NK-92 (cell line): Measurements from ENCODE around the gene NFXL1.

Experiments used
- DNase-seq: peaks from one replicate; lab custom pipeline; 2025; ENCODE audit not compliant: unreplicated experiment; lab: John Stamatoyannopoulos, UW

NFXL1 gene

DNA sequence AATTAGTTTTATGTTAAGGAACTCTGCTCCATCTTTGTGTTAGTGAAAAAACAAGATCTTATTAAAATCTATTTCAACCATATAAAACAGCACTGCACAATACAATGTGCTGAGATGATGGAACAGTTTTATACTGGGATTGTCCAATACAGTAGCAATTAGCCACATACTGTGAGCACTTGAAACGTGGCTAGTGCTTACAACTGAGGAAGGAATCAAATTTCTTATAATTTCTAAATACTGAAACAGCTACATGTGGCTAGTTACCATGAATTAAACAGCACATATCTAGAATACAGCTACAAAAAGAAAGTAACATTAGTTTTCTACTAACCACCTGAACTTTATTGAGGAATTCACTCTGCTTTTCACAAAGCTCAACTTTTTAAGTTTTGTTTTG, 14.7 kb downstream of the NFXL1 start:
- no peak for DNase-seq

GRCh38 chr4:47891928-47892327, 22.5 kb downstream of the NFXL1 start:
- DNase-seq, result no peak

- no peak for DNase-seq
Observed at GRCh38 chr4:47882228-47882627, 32.2 kb downstream of the NFXL1 start.

DNA sequence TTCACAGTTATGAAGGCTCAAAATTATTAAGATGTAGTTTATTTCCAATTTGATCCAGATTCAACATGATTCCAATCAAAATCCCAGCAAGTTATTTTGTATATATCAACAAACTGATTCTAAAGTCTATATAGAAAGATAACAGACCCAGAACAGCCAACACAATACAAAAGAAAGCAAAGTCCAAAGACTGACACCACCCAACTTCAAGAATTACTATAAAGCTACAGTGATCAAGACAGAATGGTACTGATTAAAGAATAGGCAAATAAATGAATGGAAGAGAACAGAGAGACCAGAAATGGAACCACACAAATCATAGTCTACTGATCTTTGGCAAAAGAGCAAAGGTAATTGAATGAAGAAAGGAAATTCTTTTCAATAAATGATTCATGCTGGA, 34.9 kb downstream of the NFXL1 start:
- DNase-seq, result no peak

GRCh38 chr4:47876784-47877546, 37.4 kb downstream of the NFXL1 start:
- DNase-seq, result no peak

DNA sequence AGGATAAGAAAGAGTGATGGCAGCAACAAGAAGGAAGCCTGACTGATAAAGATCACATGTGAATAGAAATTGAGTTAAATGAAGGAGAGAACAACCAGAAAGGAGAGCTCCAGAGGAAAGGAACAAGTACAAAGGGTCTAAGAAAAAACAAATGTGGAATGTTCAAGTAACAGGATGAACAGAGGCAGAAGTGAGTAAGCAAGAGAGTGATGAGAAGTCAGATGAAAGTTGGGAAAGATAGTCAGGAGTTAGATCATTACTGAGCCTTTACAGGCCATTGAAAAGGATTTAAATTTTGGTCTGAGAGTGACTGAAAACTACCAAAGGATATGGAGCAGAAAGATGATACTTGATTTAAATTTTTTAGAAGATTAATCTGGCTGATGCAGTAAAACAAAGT, 38.1 kb downstream of the NFXL1 start:
- DNase-seq, result no peak

DNA sequence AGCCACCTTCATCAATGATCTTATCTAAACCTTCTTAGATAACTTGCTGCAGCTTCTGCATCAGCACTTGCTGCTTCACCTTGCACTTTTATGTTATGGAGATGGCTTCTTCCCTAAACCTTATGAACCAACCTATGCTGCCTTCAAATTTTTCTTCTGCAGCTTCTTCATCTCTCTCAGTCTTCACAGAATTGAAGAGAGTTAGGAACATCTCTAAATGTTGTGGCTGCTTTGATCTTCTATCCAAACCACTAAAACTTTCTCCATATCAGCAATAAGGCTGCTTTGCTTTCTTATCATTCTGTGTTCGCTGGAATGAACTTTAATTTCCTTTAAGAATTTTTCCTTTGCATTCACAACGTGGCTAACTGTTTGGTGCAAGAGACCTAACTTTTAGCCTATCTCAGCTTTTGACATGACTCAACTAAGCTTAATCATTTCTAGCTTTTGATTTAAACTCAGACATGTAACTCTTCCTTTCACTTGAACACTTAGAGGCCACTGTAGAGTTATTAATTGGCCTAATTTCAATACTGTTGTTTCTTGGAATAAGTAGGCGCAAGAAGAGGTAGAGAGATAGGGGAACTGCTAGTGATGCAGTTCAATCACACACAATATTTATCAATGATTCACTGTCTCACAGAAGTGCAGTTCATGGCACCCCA, 40.4 kb downstream of the NFXL1 start:
- no peak for DNase-seq

GRCh38 chr4:47863486-47863885, 50.9 kb downstream of the NFXL1 start:
- DNase-seq, result no peak

DNA sequence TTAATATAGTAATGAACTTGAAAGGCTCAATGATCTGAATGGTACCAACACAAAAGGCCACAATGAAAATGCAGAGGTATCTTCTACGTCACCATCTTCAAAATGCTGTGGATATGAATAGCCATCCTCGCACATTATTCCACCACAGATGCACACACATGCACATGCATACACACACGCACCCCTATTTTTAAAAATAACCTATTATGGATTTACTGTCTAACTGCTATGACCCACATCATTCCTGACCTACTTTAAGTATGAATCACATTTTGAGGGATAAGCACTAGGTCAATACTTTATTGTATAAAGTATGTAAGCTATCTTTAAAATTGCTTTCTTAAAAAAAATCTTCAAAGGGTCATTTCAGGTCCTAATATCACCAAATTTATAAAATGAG, 52.1 kb downstream of the NFXL1 start:
- no peak for DNase-seq

DNA sequence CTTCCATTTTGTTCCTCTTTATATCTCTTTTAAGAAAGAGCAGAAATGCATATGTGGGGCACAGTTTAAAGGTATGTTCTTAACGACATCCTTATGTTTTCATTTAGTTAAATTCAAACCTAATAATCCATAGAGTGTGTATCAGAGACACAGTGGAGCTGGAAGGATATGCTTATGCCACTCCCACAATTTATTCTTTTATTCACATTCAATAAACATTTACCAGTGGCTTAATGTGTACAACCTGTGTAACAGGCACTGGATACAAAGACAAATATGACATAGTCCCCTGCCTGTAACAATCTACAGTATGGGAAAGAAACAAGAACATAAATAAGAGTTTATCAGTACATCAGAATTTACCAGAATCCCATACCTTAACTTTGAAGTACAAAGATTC, 54.1 kb downstream of the NFXL1 start:
- DNase-seq, result no peak

DNA sequence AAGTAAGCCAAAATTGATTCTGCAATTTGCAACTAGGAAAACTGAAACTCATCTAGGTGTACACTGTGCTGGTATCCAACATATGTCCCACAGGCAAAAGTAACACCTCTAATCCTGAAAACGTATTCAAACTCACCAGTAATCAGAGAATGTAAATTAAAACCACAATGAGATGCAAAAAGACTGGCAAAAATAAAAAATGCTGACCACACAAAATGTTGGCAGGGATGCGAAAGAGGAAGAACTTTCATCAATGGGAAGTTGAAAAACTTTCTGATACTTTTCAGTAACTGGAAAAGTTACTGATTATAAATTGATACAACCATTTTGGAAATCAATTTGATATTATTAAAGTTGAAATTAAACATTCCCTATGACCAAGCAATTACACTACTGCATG, 56.4 kb downstream of the NFXL1 start:
- no peak for DNase-seq

GRCh38 chr4:47856713-47857112, 57.7 kb downstream of the NFXL1 start:
- DNase-seq, result no peak

DNA sequence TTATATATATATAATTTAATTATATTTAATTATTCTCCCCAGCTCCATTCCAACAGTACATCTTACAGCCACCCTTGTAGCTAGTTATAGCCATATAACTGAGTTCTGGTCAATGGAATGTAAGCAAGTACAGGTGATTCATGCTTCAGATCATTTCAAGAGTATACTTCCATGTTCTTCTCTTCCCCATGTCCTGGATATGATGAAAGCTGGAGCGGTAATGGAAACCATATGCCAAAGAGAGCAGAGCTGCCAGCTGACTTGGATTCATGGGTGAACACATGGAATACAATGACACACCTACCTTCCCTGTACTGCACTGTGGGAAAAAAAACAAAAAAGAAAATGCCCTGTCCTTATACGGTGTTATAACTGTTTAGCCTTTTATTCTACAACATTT, 59.0 kb downstream of the NFXL1 start:
- DNase-seq, result no peak

DNA sequence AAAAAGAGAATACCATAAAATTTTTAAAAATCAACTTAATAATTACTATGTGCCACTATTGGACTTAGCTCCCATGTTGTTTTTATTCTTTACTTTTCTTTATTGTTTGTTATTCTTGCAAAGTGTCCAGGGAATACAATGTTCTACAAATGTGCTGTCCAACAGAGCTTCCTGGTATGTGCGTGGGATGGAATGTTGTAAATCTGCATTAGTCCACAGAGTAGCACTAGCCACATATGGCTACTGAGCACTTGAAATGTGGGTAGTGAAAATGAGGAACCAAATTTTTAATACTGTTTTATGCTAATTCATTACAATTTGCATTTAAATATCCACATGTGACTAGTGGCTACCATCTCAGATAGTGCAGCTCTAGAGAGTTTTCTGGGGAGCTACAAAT, 62.2 kb downstream of the NFXL1 start:
- DNase-seq, result no peak

GRCh38 chr4:47849466-47849865, 64.9 kb downstream of the NFXL1 start:
- DNase-seq, result no peak

- DNase-seq, result no peak
Observed at GRCh38 chr4:47848041-47848440, 66.3 kb downstream of the NFXL1 start.

DNA sequence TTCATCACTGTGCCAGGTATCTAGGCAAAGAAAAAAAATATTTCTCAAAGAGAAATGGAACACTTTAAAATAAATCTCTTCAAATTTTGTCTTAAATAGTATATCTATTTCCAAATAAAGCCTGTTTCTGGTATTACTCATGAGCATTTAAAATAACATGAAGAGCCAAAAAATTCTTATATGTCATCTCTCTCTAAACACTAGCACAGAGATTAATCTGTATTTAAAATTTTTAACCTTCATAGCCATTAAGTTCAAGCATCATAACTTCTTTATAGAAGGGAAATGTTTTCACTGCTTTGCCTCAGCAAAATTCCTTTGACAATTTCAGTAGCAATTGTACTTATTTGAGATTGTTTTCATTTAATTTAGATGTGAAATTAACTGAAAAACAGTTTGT, 71.4 kb downstream of the NFXL1 start:
- no peak for DNase-seq

DNA sequence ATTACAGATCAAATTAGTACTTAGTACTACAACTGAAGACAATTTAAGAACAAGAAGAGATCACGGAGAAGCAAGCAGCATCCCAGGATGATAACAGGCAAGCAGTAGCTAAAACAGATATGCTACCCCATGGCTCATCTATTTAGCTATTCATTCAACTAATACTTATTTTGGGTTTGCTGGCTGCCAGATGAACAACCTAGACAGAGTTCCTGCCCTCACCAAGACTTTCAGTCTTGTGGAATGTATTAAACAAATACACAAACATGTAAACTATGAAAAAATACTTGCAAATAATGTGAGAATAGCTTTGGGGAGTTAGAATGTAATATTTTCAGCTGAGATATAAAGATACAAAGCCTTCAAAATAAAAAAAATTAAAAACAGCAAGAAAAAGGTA, 74.1 kb downstream of the NFXL1 start:
- DNase-seq, result no peak

DNA sequence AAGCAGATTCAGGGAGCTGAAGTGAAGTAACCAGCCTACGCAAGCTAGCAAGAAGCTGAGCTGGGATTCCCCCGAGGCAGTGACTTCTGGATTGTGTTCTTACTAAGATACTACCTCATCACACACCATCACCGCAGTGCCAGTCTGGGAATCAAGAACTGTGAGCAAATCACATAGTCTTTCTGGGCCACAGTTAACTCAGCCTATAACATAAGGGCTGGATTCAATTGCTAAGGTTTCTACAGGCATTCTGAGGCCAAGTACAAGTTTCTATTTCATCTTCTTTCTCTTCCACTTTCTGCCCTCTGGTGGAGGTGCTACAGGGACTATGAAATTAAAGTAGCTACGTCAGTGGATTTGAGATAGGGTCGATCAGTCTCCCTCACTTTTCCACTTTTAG, 75.1 kb downstream of the NFXL1 start:
- no peak for DNase-seq

DNA sequence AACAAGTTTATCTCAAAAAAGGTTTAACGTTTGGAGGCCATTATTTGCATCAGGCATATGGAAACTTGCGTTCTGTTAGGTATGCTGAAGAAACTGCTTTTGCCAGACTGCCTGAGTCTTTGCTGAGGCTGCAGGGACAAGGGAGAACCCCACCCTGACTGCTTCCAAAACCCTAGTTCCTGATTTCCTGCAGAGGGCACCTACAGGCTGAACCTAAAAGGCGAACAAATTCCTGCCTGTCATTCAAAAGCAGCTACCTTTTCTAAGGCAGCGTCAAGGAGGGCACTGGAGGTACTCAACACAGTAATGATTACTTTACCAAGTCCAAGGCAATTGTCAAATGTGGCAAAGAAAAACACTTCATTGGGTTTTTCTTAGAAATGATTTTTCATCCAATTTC, 75.9 kb downstream of the NFXL1 start:
- no peak for DNase-seq

- no peak for DNase-seq
Observed at GRCh38 chr4:47837908-47838294, 76.5 kb downstream of the NFXL1 start, which contains the start of gene CORIN. TSS of gene CORIN (minus strand) at chr4:47838067. CDS start at chr4:47837949, 118 bp downstream.

- no peak for DNase-seq
Observed at GRCh38 chr4:47837094-47837907, 77.1 kb downstream of the NFXL1 start.
